Loucy (cell line): ENCODE data around the gene UBE2F.

Source experiments
- CTCF ChIP-seq: fragments of 200-600 bp; sonication (generic); conservative IDR thresholded peaks from 2 replicates; pipeline ENCODE4 v1.5.1; 2014; ENCODE audit warnings: mild to moderate bottlenecking, antibody characterized with exemption, low read length
- EZH2phosphoT487 ChIP-seq: fragments of 200-600 bp; IDR thresholded peaks from 2 replicates; pipeline ENCODE4 v1.6.1; 2018; ENCODE audit warnings: antibody characterized with exemption, mild to moderate bottlenecking, moderate library complexity, borderline replicate concordance

DNA sequence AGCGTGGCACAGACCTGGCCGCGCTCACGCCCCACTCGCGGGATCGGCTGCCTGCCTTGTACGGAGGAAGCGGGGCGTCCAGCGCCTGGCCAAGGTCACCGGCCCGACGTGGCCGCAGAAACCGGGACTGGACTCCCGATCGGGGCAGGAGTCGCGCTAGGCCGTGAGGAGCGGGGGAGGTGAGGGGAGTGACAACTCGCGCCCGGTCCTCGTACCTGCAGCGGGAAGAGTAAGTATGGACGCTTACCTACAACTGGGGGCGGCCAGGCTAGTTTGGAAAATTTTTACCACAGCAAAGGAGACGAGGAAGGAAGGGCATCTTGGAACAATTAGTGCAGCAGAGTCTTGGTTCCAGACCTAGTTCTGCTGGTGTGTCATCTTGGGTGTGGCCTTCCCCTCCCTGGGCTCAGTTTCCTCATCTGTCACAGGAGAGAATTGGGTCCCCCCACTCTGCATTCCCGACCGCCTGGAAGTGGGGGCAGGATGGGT, 693 bp downstream of the UBE2F start:
- TF ChIP-seq CTCF (no peak), EZH2phosphoT487 (no peak)
